ENCODE measurements around the gene NFATC2. TPM values are rescaled to one million over a fixed set of nuclear protein-coding genes. Genes with fewer than 3 reads are reported as not detected.

NFATC2 gene
- total RNA-seq, 1 experiment from 2014 or later, result 0.61 TPM

DNA sequence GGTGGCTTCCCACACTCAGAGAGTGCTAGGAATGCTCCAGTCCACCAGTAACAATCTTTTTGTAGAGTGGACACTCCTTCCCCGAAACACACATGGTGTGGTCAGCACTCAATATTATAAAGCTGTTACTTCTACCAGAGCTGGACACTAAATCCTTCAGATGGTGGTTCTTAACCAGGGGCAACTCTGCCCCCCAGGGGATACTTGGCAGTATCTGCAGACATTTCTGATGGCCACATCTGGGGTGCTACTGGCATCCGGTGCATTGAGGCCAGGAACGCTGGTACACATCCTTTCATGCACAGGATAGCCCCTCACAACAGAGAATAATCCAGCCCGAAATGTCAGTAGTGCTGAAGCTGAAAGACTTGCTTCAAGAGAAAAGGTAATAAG, 124.4 kb downstream of the NFATC2 start:
- Mint-ChIP-seq H3K9me3 (no peaks in the 10 kb centered on the region), H3K27me3 (ENCODE audit: low read depth) (peaks cover 14% of the 10 kb centered on the region), H3K27ac (no peak overlapping the region), H3K4me3 (no peak overlapping the region; a peak in 1 of 5 replicates), H3K36me3 (ENCODE audit: insufficient read depth in 1 of 3, low read depth in 3 of 3) (no peaks in the 10 kb centered on the region), H3K4me1 (peaks cover 7 to 13% of the 10 kb centered on the region in 2 experiments)
- no peak overlapping the region for H4K91ac ChIP-seq (ENCODE audit: insufficient read length, low read depth, low read length)
- no peaks in the 10 kb centered on the region for H3K9me3 ChIP-seq (ENCODE audit: control insufficient read depth, low read depth, low read length)
- no peak overlapping the region for H3K4ac ChIP-seq (ENCODE audit: low read depth, low read length)
- DNase-seq, result no peak
- H3K79me1 ChIP-seq (ENCODE audit: insufficient read depth, low read depth, low read length, poor library complexity, severe bottlenecking), result no peaks in the 10 kb centered on the region
- H3K27me3 ChIP-seq (ENCODE audit: insufficient read depth, low read length), result no peaks in the 10 kb centered on the region
- H3K14ac ChIP-seq (ENCODE audit: insufficient read depth, low read length), result no peak overlapping the region
- H3K23ac ChIP-seq (ENCODE audit: insufficient read length, low read depth, low read length), result no peak overlapping the region
- H2BK12ac ChIP-seq (ENCODE audit: insufficient read length, low read depth, low read length), result no peak overlapping the region
- H2BK15ac ChIP-seq (ENCODE audit: low read depth, low read length), result no peak overlapping the region
- H3K4me1 ChIP-seq (ENCODE audit: insufficient read depth, low read length), result no peaks in the 10 kb centered on the region
- no peak overlapping the region for H2AK5ac ChIP-seq (ENCODE audit: insufficient read length, low read length)
- H3K79me2 ChIP-seq (ENCODE audit: insufficient read depth, low read length), result no peaks in the 10 kb centered on the region
- no peaks in the 10 kb centered on the region for H3K23me2 ChIP-seq (ENCODE audit: insufficient read length, low read depth, low read length, poor library complexity, severe bottlenecking)
- H2BK5ac ChIP-seq (ENCODE audit: insufficient read length, low read length), result no peak overlapping the region
- H4K20me1 ChIP-seq (ENCODE audit: control insufficient read depth, insufficient read depth, insufficient read length), result no peaks in the 10 kb centered on the region
- H3K18ac ChIP-seq (ENCODE audit: insufficient read length, low read depth, low read length), result no peak overlapping the region
- TF ChIP-seq, protein P1, sequence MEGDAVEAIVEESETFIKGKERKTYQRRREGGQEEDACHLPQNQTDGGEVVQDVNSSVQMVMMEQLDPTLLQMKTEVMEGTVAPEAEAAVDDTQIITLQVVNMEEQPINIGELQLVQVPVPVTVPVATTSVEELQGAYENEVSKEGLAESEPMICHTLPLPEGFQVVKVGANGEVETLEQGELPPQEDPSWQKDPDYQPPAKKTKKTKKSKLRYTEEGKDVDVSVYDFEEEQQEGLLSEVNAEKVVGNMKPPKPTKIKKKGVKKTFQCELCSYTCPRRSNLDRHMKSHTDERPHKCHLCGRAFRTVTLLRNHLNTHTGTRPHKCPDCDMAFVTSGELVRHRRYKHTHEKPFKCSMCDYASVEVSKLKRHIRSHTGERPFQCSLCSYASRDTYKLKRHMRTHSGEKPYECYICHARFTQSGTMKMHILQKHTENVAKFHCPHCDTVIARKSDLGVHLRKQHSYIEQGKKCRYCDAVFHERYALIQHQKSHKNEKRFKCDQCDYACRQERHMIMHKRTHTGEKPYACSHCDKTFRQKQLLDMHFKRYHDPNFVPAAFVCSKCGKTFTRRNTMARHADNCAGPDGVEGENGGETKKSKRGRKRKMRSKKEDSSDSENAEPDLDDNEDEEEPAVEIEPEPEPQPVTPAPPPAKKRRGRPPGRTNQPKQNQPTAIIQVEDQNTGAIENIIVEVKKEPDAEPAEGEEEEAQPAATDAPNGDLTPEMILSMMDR (conservative IDR thresholded peaks at IDR 0.05), result peak; percentile 16; the same call in 1 of the 3 replicates
- no peak overlapping the region for H4K5ac ChIP-seq (ENCODE audit: insufficient read length, low read depth, low read length)
- no peak overlapping the region for H3K4me2 ChIP-seq (ENCODE audit: insufficient read depth, insufficient read length, low read length)
- no peak overlapping the region for H3K9ac ChIP-seq (ENCODE audit: extremely low read depth, insufficient read length, low read length)
- H3K27ac ChIP-seq (ENCODE audit: insufficient read length, low read depth, low read length), result no peak overlapping the region
- H3K56ac ChIP-seq (ENCODE audit: insufficient read length, low read depth, low read length), result no peak overlapping the region
- H3T11ph ChIP-seq (ENCODE audit: low read length), result no peak overlapping the region
- H2BK120ac ChIP-seq (ENCODE audit: low read depth, low read length, poor library complexity, severe bottlenecking), result no peak overlapping the region
- no peak overlapping the region for H2AFZ ChIP-seq (ENCODE audit: low read length)
- no peak overlapping the region for H2BK20ac ChIP-seq (ENCODE audit: low read depth, low read length, poor library complexity, severe bottlenecking)
- WGBS (ENCODE audit: extremely low coverage, insufficient read length, low lambda C conversion rate), result no CpG with 5 or more reads among the region's 4 CpGs
- H4K8ac ChIP-seq (replicated peaks; ENCODE audit: insufficient read length, low read depth, low read length), result no peak overlapping the region
